Endothelial cell (in vitro differentiated cells): ENCODE results near the gene OPHN1. TPM values are rescaled to one million over a fixed set of nuclear protein-coding genes. Genes with fewer than 3 reads are reported as not detected.

Experiments
- DNase-seq: peaks from one replicate; pipeline ENCODE4 v3.0.0; 2021; ENCODE audit warnings: low spot score
- H3K27ac Mint-ChIP-seq: one replicate; pipeline ENCODE4 v1.8.0; 2021; ENCODE audit warnings: mixed read lengths, inconsistent platforms; ENCODE audit not compliant: unreplicated experiment
- H3K27me3 Mint-ChIP-seq: one replicate; pipeline ENCODE4 v1.8.0; 2021; ENCODE audit warnings: mild to moderate bottlenecking, moderate library complexity, mixed read lengths, inconsistent platforms; ENCODE audit not compliant: unreplicated experiment
- H3K36me3 Mint-ChIP-seq: one replicate; pipeline ENCODE4 v1.8.0; 2021; ENCODE audit warnings: mild to moderate bottlenecking, low read depth, mixed read lengths, inconsistent platforms; ENCODE audit not compliant: unreplicated experiment
- H3K4me1 Mint-ChIP-seq: one replicate; pipeline ENCODE4 v1.8.0; 2021; ENCODE audit warnings: mild to moderate bottlenecking, mixed read lengths, inconsistent platforms; ENCODE audit not compliant: unreplicated experiment
- H3K4me3 Mint-ChIP-seq: one replicate; pipeline ENCODE4 v1.8.0; 2021; ENCODE audit warnings: mild to moderate bottlenecking, mixed read lengths, inconsistent platforms; ENCODE audit not compliant: unreplicated experiment
- H3K9me3 Mint-ChIP-seq: one replicate; pipeline ENCODE4 v1.8.0; 2021; ENCODE audit warnings: mixed read lengths, inconsistent platforms; ENCODE audit not compliant: unreplicated experiment
- total RNA-seq: library from RNA; stranded (reverse); fragmentation: NEBNext Ultra II Directional; extraction: Animal tissue kit (Norgen Biotek cat#: 25700); gene quantifications from one replicate; pipeline ENCODE4 v1.2.1, GENCODE V29; 2021; ENCODE audit not compliant: unreplicated experiment
- TF ChIP-seq, protein P1 (sequence below): fragments of 200-600 bp; sonication (generic); IDR thresholded peaks from one replicate; pipeline ENCODE4 v1.5.0; 2021; ENCODE audit warnings: antibody characterized with exemption; ENCODE audit not compliant: unreplicated experiment

Gene OPHN1
- total RNA-seq, 1 donor from 2014 or later, result 13.2 TPM

DNA sequence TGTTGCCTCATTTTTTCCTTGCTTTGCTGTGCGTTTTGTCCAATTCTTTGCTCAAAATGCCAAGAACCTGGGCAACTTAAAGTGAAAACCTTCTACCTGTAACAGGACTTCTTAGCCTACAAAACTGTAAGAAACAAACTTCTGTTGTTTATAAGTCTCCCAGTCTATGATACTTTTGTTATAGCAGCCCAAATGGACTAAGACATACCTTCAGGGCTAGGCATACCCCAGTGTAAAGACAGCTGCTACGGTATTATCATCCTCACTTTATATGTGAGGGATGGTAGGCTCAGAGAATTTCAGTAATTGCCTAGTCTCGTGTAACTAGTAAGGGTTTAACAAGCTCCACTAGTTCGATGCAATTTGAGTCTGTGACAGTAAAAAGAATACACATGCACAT is 6.0 kb upstream of the OPHN1 start:
- H3K9me3 Mint-ChIP-seq, result no peaks in the 10 kb centered on the region
- peaks cover 2% of the 10 kb centered on the region for H3K27me3 Mint-ChIP-seq
- H3K36me3 Mint-ChIP-seq, result no peaks in the 10 kb centered on the region
- no peak for DNase-seq
- TF ChIP-seq, protein P1, sequence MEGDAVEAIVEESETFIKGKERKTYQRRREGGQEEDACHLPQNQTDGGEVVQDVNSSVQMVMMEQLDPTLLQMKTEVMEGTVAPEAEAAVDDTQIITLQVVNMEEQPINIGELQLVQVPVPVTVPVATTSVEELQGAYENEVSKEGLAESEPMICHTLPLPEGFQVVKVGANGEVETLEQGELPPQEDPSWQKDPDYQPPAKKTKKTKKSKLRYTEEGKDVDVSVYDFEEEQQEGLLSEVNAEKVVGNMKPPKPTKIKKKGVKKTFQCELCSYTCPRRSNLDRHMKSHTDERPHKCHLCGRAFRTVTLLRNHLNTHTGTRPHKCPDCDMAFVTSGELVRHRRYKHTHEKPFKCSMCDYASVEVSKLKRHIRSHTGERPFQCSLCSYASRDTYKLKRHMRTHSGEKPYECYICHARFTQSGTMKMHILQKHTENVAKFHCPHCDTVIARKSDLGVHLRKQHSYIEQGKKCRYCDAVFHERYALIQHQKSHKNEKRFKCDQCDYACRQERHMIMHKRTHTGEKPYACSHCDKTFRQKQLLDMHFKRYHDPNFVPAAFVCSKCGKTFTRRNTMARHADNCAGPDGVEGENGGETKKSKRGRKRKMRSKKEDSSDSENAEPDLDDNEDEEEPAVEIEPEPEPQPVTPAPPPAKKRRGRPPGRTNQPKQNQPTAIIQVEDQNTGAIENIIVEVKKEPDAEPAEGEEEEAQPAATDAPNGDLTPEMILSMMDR, result no peak
- H3K4me3 Mint-ChIP-seq, result no peak overlapping the region
- H3K4me1 Mint-ChIP-seq, result peaks cover 8% of the 10 kb centered on the region
- H3K27ac Mint-ChIP-seq, result no peak overlapping the region

DNA sequence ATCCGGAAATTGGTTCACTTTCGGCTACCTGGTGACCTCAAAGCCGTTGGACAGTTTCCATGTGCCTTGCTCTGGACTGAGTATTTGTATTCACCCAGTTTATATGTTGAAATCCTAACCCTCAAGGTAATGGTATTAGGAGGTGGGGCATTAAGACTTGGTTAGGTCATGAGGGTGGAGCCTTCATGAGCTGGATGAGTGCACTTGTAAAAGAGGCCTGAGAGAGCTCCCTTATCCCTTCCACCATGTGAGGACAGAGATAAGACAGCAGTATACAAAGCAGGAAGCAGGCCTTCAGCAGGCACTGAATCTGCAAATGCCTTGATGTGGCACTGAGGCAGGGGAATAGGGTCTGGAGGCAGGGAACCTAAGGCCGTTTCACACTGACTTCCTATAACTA is 5.3 kb upstream of the OPHN1 start:
- DNase-seq, result no peak
- no peak overlapping the region for H3K4me3 Mint-ChIP-seq
- no peaks in the 10 kb centered on the region for H3K9me3 Mint-ChIP-seq
- H3K27ac Mint-ChIP-seq, result no peak overlapping the region
- no peaks in the 10 kb centered on the region for H3K36me3 Mint-ChIP-seq
- peaks cover 2% of the 10 kb centered on the region for H3K27me3 Mint-ChIP-seq
- H3K4me1 Mint-ChIP-seq, result peaks cover 12% of the 10 kb centered on the region
- TF ChIP-seq, protein P1, result no peak

DNA sequence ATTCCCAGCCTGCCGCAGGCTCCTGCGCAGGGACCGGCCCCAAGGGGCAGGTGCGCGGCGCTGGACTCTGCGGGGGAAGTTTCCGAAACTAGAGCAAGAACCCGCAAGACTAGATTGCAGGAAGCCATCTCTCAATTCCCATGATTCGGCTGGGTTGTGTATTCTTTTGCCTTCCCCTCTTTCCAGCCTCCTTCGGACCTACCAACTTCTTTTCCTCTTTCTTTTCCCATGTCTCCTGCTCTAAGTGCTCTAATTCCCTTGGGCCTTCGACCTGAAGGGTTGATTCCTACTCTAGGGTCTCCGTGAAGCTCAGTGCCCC is 645 bp upstream of the OPHN1 start:
- peak overlapping the region; percentile 92 for H3K27ac Mint-ChIP-seq
- no peaks in the 10 kb centered on the region for H3K9me3 Mint-ChIP-seq
- TF ChIP-seq, protein P1, result no peak
- peaks cover 25% of the 10 kb centered on the region for H3K4me1 Mint-ChIP-seq
- DNase-seq, result no peak
- peak overlapping the region; percentile 96 for H3K4me3 Mint-ChIP-seq
- peaks cover 2% of the 10 kb centered on the region for H3K27me3 Mint-ChIP-seq
- H3K36me3 Mint-ChIP-seq, result peaks cover 5% of the 10 kb centered on the region

DNA sequence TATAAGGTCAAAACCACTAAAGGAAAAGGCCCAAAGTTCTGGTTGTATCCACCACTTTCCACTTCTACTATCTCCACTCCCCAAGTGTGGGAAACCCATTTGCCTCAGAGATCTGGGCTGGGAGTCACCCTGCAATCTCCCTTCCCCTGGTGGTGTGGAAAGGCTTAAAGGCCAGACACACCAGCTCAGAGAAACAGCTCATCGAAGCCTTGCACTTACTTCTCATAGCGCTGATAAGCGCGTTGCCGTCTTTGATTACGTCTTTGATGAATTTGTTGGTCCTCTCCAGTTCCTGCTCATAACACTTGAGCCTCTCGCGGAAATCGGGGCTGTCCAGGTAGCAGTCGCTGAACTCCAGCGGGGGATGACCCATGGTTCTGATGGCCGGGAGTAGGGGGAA is 647 bp downstream of the OPHN1 start:
- H3K9me3 Mint-ChIP-seq, result no peaks in the 10 kb centered on the region
- H3K36me3 Mint-ChIP-seq, result peaks cover 11% of the 10 kb centered on the region
- peaks cover 2% of the 10 kb centered on the region for H3K27me3 Mint-ChIP-seq
- H3K4me1 Mint-ChIP-seq, result peaks cover 23% of the 10 kb centered on the region
- TF ChIP-seq, protein P1, result no peak
- peak overlapping the region; percentile 96 for H3K4me3 Mint-ChIP-seq
- peak; percentile 4 for DNase-seq
- H3K27ac Mint-ChIP-seq, result peak overlapping the region; percentile 76

DNA sequence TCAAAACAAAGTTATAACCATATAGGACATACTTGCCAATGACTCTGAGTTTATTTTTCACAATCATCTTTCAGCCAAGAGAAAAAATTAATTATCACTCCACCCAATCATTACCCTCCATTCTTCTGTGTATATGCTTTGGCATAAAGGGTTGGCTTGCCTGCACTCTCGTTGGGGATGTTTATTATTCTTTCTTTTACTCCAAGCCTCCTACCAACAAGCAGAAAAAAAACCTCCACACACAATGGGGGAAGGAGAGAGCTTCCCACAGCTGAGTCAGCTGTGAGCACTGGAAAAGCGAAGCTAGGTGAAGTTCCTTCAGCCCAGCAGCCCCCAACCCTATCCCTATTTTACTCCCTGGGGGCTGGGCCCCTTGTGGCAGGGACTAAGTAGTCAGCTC is 1.5 kb downstream of the OPHN1 start:
- DNase-seq, result no peak
- H3K9me3 Mint-ChIP-seq, result no peaks in the 10 kb centered on the region

More for the DNA sequence above, 1.5 kb downstream of the OPHN1 start:
- H3K4me1 Mint-ChIP-seq, result peaks cover 23% of the 10 kb centered on the region
- peak overlapping the region; percentile 96 for H3K4me3 Mint-ChIP-seq
- TF ChIP-seq, protein P1, result no peak
- no peak overlapping the region for H3K27ac Mint-ChIP-seq
- H3K27me3 Mint-ChIP-seq, result peaks cover 2% of the 10 kb centered on the region
- H3K36me3 Mint-ChIP-seq, result peaks cover 11% of the 10 kb centered on the region
